Activated T-cell treated with anti-CD3 and anti-CD28 coated beads for 24 hours (primary cell): Measurements from ENCODE around the gene PALM.

ENCODE experiments used
- DNase-seq: peaks from one replicate; pipeline ENCODE4 v3.0.0-alpha.2; 2020; ENCODE audit warnings: low read depth

Gene PALM

GRCh38 chr19:782878-783668 lies 74.3 kb downstream of the PALM start:
- no peak for DNase-seq

- no peak for DNase-seq
These were observed 75.8 kb downstream of the PALM start for GRCh38 chr19:784541-784940.

GRCh38 chr19:787536-787935 lies 78.8 kb downstream of the PALM start:
- no peak for DNase-seq

- DNase-seq = no peak
These were observed 79.9 kb downstream of the PALM start for GRCh38 chr19:788686-788982.

- DNase-seq = no peak
These were observed 80.4 kb downstream of the PALM start for GRCh38 chr19:788983-789700.

GRCh38 chr19:789701-790060 lies 80.9 kb downstream of the PALM start:
- no peak for DNase-seq

- no peak for DNase-seq
These were observed 82.4 kb downstream of the PALM start for GRCh38 chr19:791007-791566.

GRCh38 chr19:791567-792305 lies 83.0 kb downstream of the PALM start:
- DNase-seq = no peak

- no peak for DNase-seq
These were observed 83.7 kb downstream of the PALM start for GRCh38 chr19:792306-792885.

GRCh38 chr19:793806-794205 lies 85.1 kb downstream of the PALM start:
- no peak for DNase-seq

GRCh38 chr19:795073-795611 lies 86.4 kb downstream of the PALM start:
- DNase-seq = no peak

- DNase-seq = no peak
These were observed 87.2 kb downstream of the PALM start for GRCh38 chr19:795691-796581.

- peak; percentile 99 for DNase-seq
These were observed 88.2 kb downstream of the PALM start, which contains the start of gene PTBP1 for GRCh38 chr19:796692-797527. Gene PTBP1 (plus strand): TSS chr19:797452. CDS start chr19:797498, 46 bp downstream.
